ENCODE measurements around the gene MYCBP2.
"Not testable (repeated sequence)": the region's sequence is repeated elsewhere in the genome, so short reads cannot be mapped to it uniquely, and the experiment has no call there.

The MYCBP2 gene

DNA sequence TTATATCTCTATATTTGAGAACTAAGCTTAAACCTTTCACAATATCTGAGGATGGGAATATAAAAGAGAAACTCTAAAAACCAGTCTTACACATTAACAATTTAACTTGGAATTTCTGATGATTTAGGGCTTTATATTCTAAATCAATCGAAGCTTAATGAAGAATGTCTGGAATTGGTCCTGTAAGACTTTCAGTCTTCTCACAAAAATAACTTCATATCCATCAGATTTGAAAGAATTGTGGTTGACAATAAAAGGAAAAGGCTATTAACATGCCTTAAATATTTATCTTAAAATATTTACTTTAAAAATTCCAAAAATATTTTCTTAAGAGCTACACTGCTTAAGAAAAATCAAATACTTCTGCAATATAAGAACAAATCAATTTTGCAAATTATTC, 27.3 kb downstream of the MYCBP2 start:
- no peak for TF ChIP-seq CTCF (IDR thresholded peaks at IDR 0.05; ENCODE audit: low read depth, low read length)
- no peak overlapping the region for H3K4me3 ChIP-seq (ENCODE audit: low read depth, low read length)

GRCh38 chr13:77298426-77298825, 28.5 kb downstream of the MYCBP2 start:
- no peak for TF ChIP-seq CTCF (IDR thresholded peaks at IDR 0.05; ENCODE audit: low read depth, low read length)
- no peak overlapping the region for H3K4me3 ChIP-seq (ENCODE audit: low read depth, low read length)

DNA sequence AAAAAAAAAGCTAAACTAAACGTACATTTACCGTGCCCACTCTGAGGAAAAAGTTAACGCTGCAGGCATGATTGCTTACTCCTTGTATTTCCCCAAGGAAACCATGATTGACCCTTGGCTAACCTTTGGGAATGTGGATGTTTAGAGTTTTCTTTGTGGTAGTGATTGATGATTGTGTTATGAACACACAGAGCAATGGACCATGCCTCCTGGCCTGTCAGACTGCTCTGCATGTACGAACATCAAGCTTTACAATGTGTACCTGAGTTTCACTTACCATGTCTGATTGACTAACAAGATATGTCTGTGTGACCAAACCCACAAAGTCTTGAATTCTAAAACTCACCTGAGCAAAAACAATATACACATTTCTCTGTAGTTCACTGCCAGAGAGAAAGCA, 35.1 kb downstream of the MYCBP2 start:
- H3K4me3 ChIP-seq (ENCODE audit: low read depth, low read length): no peak overlapping the region
- TF ChIP-seq CTCF (IDR thresholded peaks at IDR 0.05; ENCODE audit: low read depth, low read length): no peak

GRCh38 chr13:77290342-77290741, 36.6 kb downstream of the MYCBP2 start:
- no peak for TF ChIP-seq CTCF (IDR thresholded peaks at IDR 0.05; ENCODE audit: low read depth, low read length)

DNA sequence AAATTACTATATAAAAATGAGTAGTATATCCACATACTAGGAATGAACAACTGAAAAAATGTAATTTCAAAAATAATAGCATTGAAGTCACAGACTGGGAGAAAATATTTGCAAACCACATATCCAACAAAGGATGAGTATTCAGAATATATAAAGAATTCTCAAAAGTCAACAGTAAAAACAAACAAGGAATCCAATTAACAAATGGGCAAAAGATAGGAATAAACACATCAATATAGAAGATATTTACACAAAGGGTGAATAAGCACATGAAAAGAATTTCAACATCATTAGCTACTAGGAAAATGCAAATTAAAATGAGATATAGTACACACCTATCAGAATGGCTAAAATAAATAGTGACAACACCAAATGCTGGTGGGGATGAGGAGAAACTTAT, 37.0 kb downstream of the MYCBP2 start:
- TF ChIP-seq CTCF (IDR thresholded peaks at IDR 0.05; ENCODE audit: low read depth, low read length): no peak

More at GRCh38 chr13:77290342-77290741, 36.6 kb downstream of the MYCBP2 start:
- H3K4me3 ChIP-seq (ENCODE audit: low read depth, low read length): no peak overlapping the region

GRCh38 chr13:77285632-77286031, 41.3 kb downstream of the MYCBP2 start:
- H3K4me3 ChIP-seq (ENCODE audit: low read depth, low read length): not testable (repeated sequence)

More for the DNA sequence above, 37.0 kb downstream of the MYCBP2 start:
- no peak overlapping the region for H3K4me3 ChIP-seq (ENCODE audit: low read depth, low read length)

DNA sequence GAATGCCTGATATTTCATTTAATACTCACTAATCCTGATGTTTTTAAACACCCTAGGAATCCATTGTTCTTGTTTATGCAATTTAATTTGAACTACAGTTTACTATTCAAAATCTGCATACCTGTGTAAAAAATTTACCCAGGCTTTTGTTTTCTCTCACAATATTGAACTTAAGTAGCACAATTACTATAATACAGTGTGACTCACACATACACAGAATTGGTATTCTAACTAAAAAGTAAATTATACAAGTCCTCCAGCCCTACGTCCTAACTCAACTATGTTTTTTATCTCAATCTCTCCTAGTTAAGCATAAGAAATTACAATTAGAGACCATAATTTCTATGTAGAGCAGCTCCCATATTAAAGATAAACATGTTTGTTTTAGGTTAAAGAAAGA, 41.8 kb downstream of the MYCBP2 start:
- no peak for TF ChIP-seq CTCF (IDR thresholded peaks at IDR 0.05; ENCODE audit: low read depth, low read length)
- no peak overlapping the region for H3K4me3 ChIP-seq (ENCODE audit: low read depth, low read length)

DNA sequence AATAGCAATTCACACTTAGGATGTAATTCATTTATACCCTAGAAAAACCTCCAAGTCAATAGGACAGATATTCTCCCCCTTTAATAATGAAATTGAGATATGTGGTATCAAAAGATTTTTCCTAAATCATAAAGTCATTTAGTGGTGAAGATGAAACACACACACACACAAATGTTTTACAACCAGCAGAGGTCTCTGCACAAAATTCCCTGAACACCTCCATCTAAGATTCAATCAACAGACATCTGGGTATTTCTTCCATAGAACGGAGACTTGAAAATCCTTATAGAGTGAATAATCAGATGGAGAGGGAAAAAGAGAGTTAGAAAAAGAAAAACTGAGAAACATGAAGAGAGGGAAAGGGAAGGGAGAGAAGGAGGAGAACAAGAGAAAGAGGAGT, 52.8 kb downstream of the MYCBP2 start:
- H3K4me3 ChIP-seq (ENCODE audit: low read depth, low read length): no peak overlapping the region
- no peak for TF ChIP-seq CTCF (IDR thresholded peaks at IDR 0.05; ENCODE audit: low read depth, low read length)

Data from WI38 (cell line).